Measurements from ENCODE around the gene GPATCH4. TPM values are rescaled to one million over a fixed set of nuclear protein-coding genes. Genes with fewer than 3 reads are reported as not detected.
"Not testable (repeated sequence)": the region's sequence is repeated elsewhere in the genome, so short reads cannot be mapped to it uniquely, and the experiment has no call there.

The GPATCH4 gene
- total and polyA plus RNA-seq, 12 donors: 9.3 to 34.5 (median 13.5) TPM

DNA sequence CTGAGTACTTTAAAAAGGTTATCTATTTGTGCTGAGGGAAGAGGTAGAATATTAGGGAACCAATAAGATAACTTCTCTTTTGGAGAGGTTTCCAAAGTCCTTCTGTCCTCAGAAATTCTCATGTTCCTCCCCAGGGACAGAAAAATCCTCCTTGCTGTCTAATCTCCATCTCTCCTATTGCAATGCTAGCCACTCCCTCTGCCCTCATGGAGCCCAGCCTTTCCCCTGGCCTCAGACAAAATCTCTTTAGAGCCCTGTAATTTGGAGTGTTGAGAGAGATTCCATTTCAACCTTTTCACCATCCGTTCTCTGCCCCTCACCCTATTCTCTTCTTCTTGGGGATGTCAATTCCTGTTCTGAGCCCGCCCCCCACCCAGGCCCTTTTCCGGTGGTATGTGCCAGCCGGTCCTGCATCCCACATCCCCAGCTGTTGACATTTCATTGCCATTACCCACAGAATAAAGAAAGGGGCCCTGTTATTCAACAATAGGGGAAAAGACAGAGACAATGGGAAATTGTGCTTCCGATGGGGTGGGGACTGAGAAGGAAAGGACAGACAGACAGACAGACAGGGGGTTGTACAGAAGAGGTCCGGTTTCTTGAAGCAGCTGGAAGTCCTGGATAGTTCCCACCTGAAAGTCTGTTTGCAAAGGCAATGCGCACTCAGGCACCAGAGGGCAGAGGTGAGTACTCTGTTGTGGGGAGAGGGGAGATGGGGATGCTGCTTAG, 17.7 kb upstream of the GPATCH4 start, which contains the start of gene HAPLN2:
Gene HAPLN2 (plus strand): TSS at position 563 of the 729 bp plus-strand sequence. CDS start 4,076 bp downstream, outside the sequence.
- H3K9me3 ChIP-seq: no peaks in the 10 kb centered on the region
- peak in 6 of 9 donors; percentile 18 to 42 (median 28) for TF ChIP-seq CTCF (IDR thresholded peaks at IDR 0.05)
- H3K27me3 ChIP-seq: peaks cover 5 to 59% (median 8%) of the 10 kb centered on the region in 7 donors
- intact Hi-C loops (cut with DNase I): loop anchor here in 2 of 10 donors (5.0 to 10.0 kb wide), 2 partner anchors 37 to 164 kb away; no protein-coding TSS in a partner anchor
- ATAC-seq: no peak
- 18 to 21% methylated on average over 7 of the region's 7 CpGs for WGBS, 2 donors
- no peaks in the 10 kb centered on the region for H3K36me3 ChIP-seq
- peaks cover 10 to 36% (median 26%) of the 10 kb centered on the region in 9 donors for H3K4me1 ChIP-seq
- no peak for DNase-seq
- no peak within 1 kb of the TSS for H3K27ac ChIP-seq
- no peak within 1 kb of the TSS for H3K4me3 ChIP-seq

GRCh38 chr1:156616463-156616862, 15.2 kb upstream of the GPATCH4 start:
- TF ChIP-seq CTCF (IDR thresholded peaks at IDR 0.05): peak in 4 of 9 donors; percentile 13 to 43 (median 32)
- H3K36me3 ChIP-seq: no peaks in the 10 kb centered on the region
- intact Hi-C loops (cut with DNase I): loop anchor here in 2 of 10 donors (5.0 to 10.0 kb wide), 2 partner anchors 34 to 162 kb away; no protein-coding TSS in a partner anchor
- 4 to 14% methylated on average over 5 of the region's 5 CpGs for WGBS, 2 donors
- peaks cover 6 to 29% (median 20%) of the 10 kb centered on the region in 9 donors for H3K4me1 ChIP-seq
- no peaks in the 10 kb centered on the region for H3K9me3 ChIP-seq
- peak in 1 of 2 donors; percentile 76 for DNase-seq
- peak overlapping the region in 7 of 10 donors; percentile 33 to 69 (median 65) for H3K27ac ChIP-seq
- H3K27me3 ChIP-seq: peaks cover 0 to 38% (median 0%) of the 10 kb centered on the region in 7 donors
- H3K4me3 ChIP-seq: peak overlapping the region in 2 of 10 donors; percentile 2 to 9
- ATAC-seq: peak; percentile 69 to 93 (median 82)

DNA sequence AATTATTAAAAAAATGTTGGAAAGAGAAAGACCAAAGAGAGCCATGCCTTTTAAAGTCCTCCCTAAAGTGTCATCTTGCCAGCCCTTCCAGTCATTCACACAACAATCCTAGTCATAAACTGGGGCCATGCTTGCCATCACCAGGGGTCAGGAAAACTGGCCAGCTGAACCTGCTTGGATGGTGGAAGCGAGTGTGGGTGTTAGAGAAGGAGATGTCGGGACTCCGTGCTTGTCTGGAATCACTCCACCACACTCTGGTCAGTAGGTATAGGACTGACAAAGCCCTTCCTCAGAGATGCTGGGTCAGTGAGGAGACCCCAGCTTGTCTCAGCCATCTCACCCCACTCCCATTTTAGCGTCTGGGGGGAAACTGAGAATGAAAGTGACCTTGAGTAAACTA, 14.7 kb upstream of the GPATCH4 start:
- DNase-seq: no peak
- intact Hi-C loops (cut with DNase I): loop anchor here in 2 of 10 donors (5.0 to 10.0 kb wide), 2 partner anchors 34 to 161 kb away; no protein-coding TSS in a partner anchor
- H3K27ac ChIP-seq: peak overlapping the region in 9 of 10 donors; percentile 33 to 76 (median 65)
- peak in 6 of 8 donors; percentile 11 to 32 (median 25) for ATAC-seq
- no peaks in the 10 kb centered on the region for H3K36me3 ChIP-seq
- H3K4me3 ChIP-seq: peak overlapping the region in 2 of 10 donors; percentile 2 to 9
- peaks cover 6 to 29% (median 20%) of the 10 kb centered on the region in 9 donors for H3K4me1 ChIP-seq
- H3K9me3 ChIP-seq: no peaks in the 10 kb centered on the region
- peaks cover 0 to 38% (median 0%) of the 10 kb centered on the region in 7 donors for H3K27me3 ChIP-seq
- no peak for TF ChIP-seq CTCF (IDR thresholded peaks at IDR 0.05)
- WGBS, 2 donors: 22 to 43% methylated on average over 4 of the region's 4 CpGs

GRCh38 chr1:156612666-156613065, 11.4 kb upstream of the GPATCH4 start:
- intact Hi-C loops (cut with DNase I): loop anchor here in 4 of 10 donors (5.0 to 10.0 kb wide), 4 partner anchors 35 to 230 kb away; partner anchors contain the start of gene TTC24 (in 1 of the 4)
- WGBS, 2 donors: 58 to 59% methylated on average over 3 of the region's 3 CpGs
- H3K9me3 ChIP-seq: no peaks in the 10 kb centered on the region

DNA sequence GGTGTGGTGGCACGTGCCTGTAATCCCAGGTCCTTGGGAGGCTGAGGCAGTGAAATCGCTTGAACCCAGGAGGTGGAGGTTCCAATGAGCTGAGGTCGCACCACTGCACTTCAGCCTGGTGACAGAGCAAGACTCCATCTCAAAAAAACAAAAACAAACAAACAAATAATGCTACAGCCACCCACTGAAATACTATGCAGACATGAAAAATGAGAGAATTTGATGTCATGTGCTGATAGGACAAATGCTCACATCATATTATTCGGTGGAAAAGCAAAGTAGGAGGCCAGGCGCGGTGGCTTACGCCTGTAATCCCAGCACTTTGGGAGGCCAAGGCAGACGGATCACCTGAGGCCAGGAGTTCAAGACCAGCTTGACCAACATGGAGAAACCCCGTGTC, 8.8 kb upstream of the GPATCH4 start:
- not testable (repeated sequence) for DNase-seq, H3K4me3 ChIP-seq, H3K27ac ChIP-seq, ATAC-seq, H3K9me3 ChIP-seq, H3K36me3 ChIP-seq
- WGBS, 2 donors: 92 to 95% methylated on average over 9 of the region's 9 CpGs
- Histone ChIP-seq H3K27me3 (peaks cover 0 to 22% (median 0%) of the 10 kb centered on the region in 7 donors), H3K4me1 (peaks cover 0 to 14% (median 6%) of the 10 kb centered on the region in 9 donors)
- intact Hi-C loops (cut with DNase I): loop anchor here in 4 of 10 donors (5.0 to 10.0 kb wide), 4 partner anchors 33 to 228 kb away; partner anchors contain the start of gene TTC24 (in 1 of the 4)

More at GRCh38 chr1:156612666-156613065, 11.4 kb upstream of the GPATCH4 start:
- no peak overlapping the region for H3K27ac ChIP-seq
- no peak for TF ChIP-seq CTCF (IDR thresholded peaks at IDR 0.05)
- DNase-seq: no peak
- H3K36me3 ChIP-seq: no peaks in the 10 kb centered on the region
- H3K4me3 ChIP-seq: no peak overlapping the region
- H3K4me1 ChIP-seq: peaks cover 6 to 37% (median 23%) of the 10 kb centered on the region in 9 donors
- H3K27me3 ChIP-seq: peaks cover 0 to 35% (median 0%) of the 10 kb centered on the region in 7 donors
- no peak for ATAC-seq
